HEK293 (cell line): Measurements from ENCODE around the gene PTPRG.
A peak's percentile ranks its signal among the peaks of the same experiment; 100 is the strongest.

Experiments used
- CTCF ChIA-PET: fragments of 350-600 bp; formaldehyde crosslinking; extraction: SDS; loops from one replicate; lab custom pipeline; 2021; ENCODE audit warnings: antibody characterized with exemption; lab: Yijun Ruan, JAX
- POLR2A ChIA-PET: fragments of 300-600 bp; formaldehyde crosslinking; extraction: SDS; loops from one replicate; lab custom pipeline; 2020; ENCODE audit warnings: antibody characterized with exemption, inconsistent platforms; lab: Yijun Ruan, JAX
- H3K27ac ChIP-seq: fragments of 200-500 bp; sonication (Bioruptor generic); 2 replicates; pipeline ENCODE4 v1.5.1; 2014; ENCODE audit warnings: low read depth, low read length, control low read depth, inconsistent platforms; ENCODE audit errors: extremely low read depth
- H3K36me3 ChIP-seq, 2 experiments: fragments of 200-500 bp in 1 of 2; sonication (Bioruptor generic) in 1 of 2; 1 replicate in 1 of 2; 2 replicates in 1 of 2; pipeline ENCODE4 v1.5.1; 2014 to 2017; ENCODE audit warnings: inconsistent platforms in 2 of 2, low read length in 2 of 2; ENCODE audit not compliant: control insufficient read depth in 2 of 2, insufficient read depth in 1 of 2
- H3K4me1 ChIP-seq: fragments of 200-500 bp; sonication (Bioruptor generic); 2 replicates; pipeline ENCODE4 v1.5.1; 2014; ENCODE audit warnings: mild to moderate bottlenecking, low read length, inconsistent platforms; ENCODE audit not compliant: control insufficient read depth, insufficient read depth
- H3K4me3 ChIP-seq: 2 replicates; pipeline ENCODE4 v1.5.1; 2011; ENCODE audit warnings: low read depth, mild to moderate bottlenecking, control low read depth, low read length, moderate library complexity
- H3K9me3 ChIP-seq: fragments of 200-500 bp; sonication (Bioruptor generic); 2 replicates; pipeline ENCODE4 v1.5.1; 2014; ENCODE audit warnings: low read depth, low read length, inconsistent platforms; ENCODE audit not compliant: control insufficient read depth, insufficient read depth
- ATF2 ChIP-seq: fragments of 450-650 bp; formaldehyde crosslinking; IDR thresholded peaks from 2 replicates; pipeline ENCODE4 v1.5.1; 2016; ENCODE audit warnings: missing biosample characterization, missing genetic modification characterization, low read depth
- FEZF1 ChIP-seq: fragments of 450-650 bp; formaldehyde crosslinking; IDR thresholded peaks from 2 replicates; pipeline ENCODE4 v1.5.1; 2016; ENCODE audit warnings: missing biosample characterization, missing genetic modification characterization
- GLI2 ChIP-seq: fragments of 450-650 bp; formaldehyde crosslinking; IDR thresholded peaks from 2 replicates; pipeline ENCODE4; 2017; ENCODE audit warnings: missing biosample characterization, missing genetic modification characterization, low read depth, borderline replicate concordance
- GLIS2 ChIP-seq: fragments of 450-650 bp; formaldehyde crosslinking; IDR thresholded peaks from 2 replicates; pipeline ENCODE4 v1.5.1; 2016; ENCODE audit warnings: missing biosample characterization, missing genetic modification characterization
- KLF8 ChIP-seq: fragments of 450-650 bp; formaldehyde crosslinking; IDR thresholded peaks from 2 replicates; pipeline ENCODE4 v1.5.1; 2016; ENCODE audit warnings: missing biosample characterization, missing genetic modification characterization
- ZBTB48 ChIP-seq: fragments of 450-650 bp; formaldehyde crosslinking; IDR thresholded peaks from 2 replicates; pipeline ENCODE4 v1.5.1; 2016; ENCODE audit warnings: missing biosample characterization, missing genetic modification characterization
- ZBTB8A ChIP-seq: fragments of 450-650 bp; formaldehyde crosslinking; IDR thresholded peaks from 2 replicates; pipeline ENCODE4 v1.5.1; 2016; ENCODE audit warnings: missing biosample characterization, missing genetic modification characterization
- ZNF10 ChIP-seq: fragments of 450-650 bp; formaldehyde crosslinking; IDR thresholded peaks from 2 replicates; pipeline ENCODE4 v1.5.1; 2017; ENCODE audit warnings: missing biosample characterization, missing genetic modification characterization
- ZNF146 ChIP-seq: fragments of 450-650 bp; formaldehyde crosslinking; IDR thresholded peaks from 2 replicates; pipeline ENCODE4 v1.5.1; 2016; ENCODE audit warnings: missing biosample characterization, missing genetic modification characterization
- ZNF174 ChIP-seq: fragments of 450-650 bp; formaldehyde crosslinking; IDR thresholded peaks from 2 replicates; pipeline ENCODE4 v1.5.0; 2017; ENCODE audit warnings: missing biosample characterization, mild to moderate bottlenecking, missing genetic modification characterization
- ZNF2 ChIP-seq: fragments of 450-650 bp; formaldehyde crosslinking; IDR thresholded peaks from 2 replicates; pipeline ENCODE4 v1.5.1; 2016; ENCODE audit warnings: missing biosample characterization, missing genetic modification characterization
- ZNF223 ChIP-seq: fragments of 450-650 bp; formaldehyde crosslinking; IDR thresholded peaks from 2 replicates; pipeline ENCODE4 v1.5.1; 2016; ENCODE audit warnings: missing biosample characterization, missing genetic modification characterization
- ZNF266 ChIP-seq: fragments of 450-650 bp; formaldehyde crosslinking; IDR thresholded peaks from 2 replicates; pipeline ENCODE4 v1.5.1; 2016; ENCODE audit warnings: missing biosample characterization, missing genetic modification characterization, low read depth
- ZNF473 ChIP-seq: fragments of 450-650 bp; formaldehyde crosslinking; IDR thresholded peaks from 2 replicates; pipeline ENCODE4 v1.5.1; 2017; ENCODE audit warnings: missing biosample characterization, missing genetic modification characterization
- ZNF530 ChIP-seq: fragments of 450-650 bp; formaldehyde crosslinking; IDR thresholded peaks from 2 replicates; pipeline ENCODE4 v1.5.1; 2016; ENCODE audit warnings: low read depth, missing biosample characterization, missing genetic modification characterization
- ZNF544 ChIP-seq: fragments of 450-650 bp; formaldehyde crosslinking; IDR thresholded peaks from 2 replicates; pipeline ENCODE4 v1.5.0; 2017; ENCODE audit warnings: missing biosample characterization, missing genetic modification characterization
- ZNF555 ChIP-seq: fragments of 450-650 bp; formaldehyde crosslinking; conservative IDR thresholded peaks from 2 replicates; pipeline ENCODE4 v1.5.1; 2017; ENCODE audit warnings: missing biosample characterization, mild to moderate bottlenecking, missing genetic modification characterization, inconsistent platforms
- ZNF560 ChIP-seq: fragments of 450-650 bp; formaldehyde crosslinking; IDR thresholded peaks from 2 replicates; pipeline ENCODE4 v1.5.1; 2017; ENCODE audit warnings: missing biosample characterization, missing genetic modification characterization, borderline replicate concordance
- ZNF623 ChIP-seq: fragments of 450-650 bp; formaldehyde crosslinking; IDR thresholded peaks from 2 replicates; pipeline ENCODE4 v1.5.1; 2016; ENCODE audit warnings: missing biosample characterization, missing genetic modification characterization
- ZNF701 ChIP-seq: fragments of 450-650 bp; formaldehyde crosslinking; IDR thresholded peaks from 2 replicates; pipeline ENCODE4 v1.5.1; 2016; ENCODE audit warnings: missing biosample characterization, missing genetic modification characterization
- ZNF704 ChIP-seq: fragments of 450-650 bp; formaldehyde crosslinking; IDR thresholded peaks from 2 replicates; pipeline ENCODE4 v1.5.1; 2016; ENCODE audit warnings: missing biosample characterization, missing genetic modification characterization
- ZNF768 ChIP-seq: fragments of 450-650 bp; formaldehyde crosslinking; IDR thresholded peaks from 2 replicates; pipeline ENCODE4 v1.5.1; 2018; ENCODE audit warnings: missing biosample characterization, mild to moderate bottlenecking, missing genetic modification characterization
- TF ChIP-seq, protein P1 (sequence below): fragments of 450-650 bp; formaldehyde crosslinking; IDR thresholded peaks from 2 replicates; pipeline ENCODE4 v1.5.0; 2017; ENCODE audit warnings: missing biosample characterization, missing genetic modification characterization, borderline replicate concordance
- TF ChIP-seq, protein P2 (sequence below): fragments of 450-650 bp; formaldehyde crosslinking; IDR thresholded peaks from 2 replicates; pipeline ENCODE4 v1.5.1; 2016; ENCODE audit warnings: missing biosample characterization, missing genetic modification characterization
- TF ChIP-seq, protein P3 (sequence below): fragments of 450-650 bp; formaldehyde crosslinking; IDR thresholded peaks from 2 replicates; pipeline ENCODE4 v1.5.1; 2017; ENCODE audit warnings: missing biosample characterization, missing genetic modification characterization

PTPRG gene

DNA sequence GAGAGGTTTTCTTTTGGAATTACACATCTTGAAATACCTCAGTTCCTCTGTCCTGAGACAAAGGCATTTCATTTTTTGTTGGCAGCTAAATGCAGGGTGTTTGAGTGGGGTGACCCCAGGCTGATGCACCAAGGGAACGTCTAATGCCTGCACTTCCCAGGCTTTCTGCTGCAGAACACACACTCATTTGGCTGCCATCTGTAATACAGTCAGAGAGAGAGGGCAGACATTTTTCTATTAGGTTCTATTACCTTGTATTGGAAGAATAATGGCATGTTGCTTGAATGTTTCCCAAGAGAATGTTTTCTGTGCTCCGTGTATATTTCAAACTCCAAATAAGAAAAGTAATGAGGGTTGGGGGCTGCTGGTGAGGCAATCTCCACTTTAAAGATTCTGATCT, 87.1 kb downstream of the PTPRG start (continued):
- TF ChIP-seq ZNF768 (tag by site-specific recombination) (no peak), KLF8 (tag by site-specific recombination) (no peak), ZNF146 (tag by site-specific recombination) (no peak), ZNF10 (tag by site-specific recombination) (no peak)
- TF ChIP-seq, protein P1, sequence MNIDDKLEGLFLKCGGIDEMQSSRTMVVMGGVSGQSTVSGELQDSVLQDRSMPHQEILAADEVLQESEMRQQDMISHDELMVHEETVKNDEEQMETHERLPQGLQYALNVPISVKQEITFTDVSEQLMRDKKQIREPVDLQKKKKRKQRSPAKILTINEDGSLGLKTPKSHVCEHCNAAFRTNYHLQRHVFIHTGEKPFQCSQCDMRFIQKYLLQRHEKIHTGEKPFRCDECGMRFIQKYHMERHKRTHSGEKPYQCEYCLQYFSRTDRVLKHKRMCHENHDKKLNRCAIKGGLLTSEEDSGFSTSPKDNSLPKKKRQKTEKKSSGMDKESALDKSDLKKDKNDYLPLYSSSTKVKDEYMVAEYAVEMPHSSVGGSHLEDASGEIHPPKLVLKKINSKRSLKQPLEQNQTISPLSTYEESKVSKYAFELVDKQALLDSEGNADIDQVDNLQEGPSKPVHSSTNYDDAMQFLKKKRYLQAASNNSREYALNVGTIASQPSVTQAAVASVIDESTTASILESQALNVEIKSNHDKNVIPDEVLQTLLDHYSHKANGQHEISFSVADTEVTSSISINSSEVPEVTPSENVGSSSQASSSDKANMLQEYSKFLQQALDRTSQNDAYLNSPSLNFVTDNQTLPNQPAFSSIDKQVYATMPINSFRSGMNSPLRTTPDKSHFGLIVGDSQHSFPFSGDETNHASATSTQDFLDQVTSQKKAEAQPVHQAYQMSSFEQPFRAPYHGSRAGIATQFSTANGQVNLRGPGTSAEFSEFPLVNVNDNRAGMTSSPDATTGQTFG (tag by site-specific recombination), result no peak
- TF ChIP-seq, protein P2, sequence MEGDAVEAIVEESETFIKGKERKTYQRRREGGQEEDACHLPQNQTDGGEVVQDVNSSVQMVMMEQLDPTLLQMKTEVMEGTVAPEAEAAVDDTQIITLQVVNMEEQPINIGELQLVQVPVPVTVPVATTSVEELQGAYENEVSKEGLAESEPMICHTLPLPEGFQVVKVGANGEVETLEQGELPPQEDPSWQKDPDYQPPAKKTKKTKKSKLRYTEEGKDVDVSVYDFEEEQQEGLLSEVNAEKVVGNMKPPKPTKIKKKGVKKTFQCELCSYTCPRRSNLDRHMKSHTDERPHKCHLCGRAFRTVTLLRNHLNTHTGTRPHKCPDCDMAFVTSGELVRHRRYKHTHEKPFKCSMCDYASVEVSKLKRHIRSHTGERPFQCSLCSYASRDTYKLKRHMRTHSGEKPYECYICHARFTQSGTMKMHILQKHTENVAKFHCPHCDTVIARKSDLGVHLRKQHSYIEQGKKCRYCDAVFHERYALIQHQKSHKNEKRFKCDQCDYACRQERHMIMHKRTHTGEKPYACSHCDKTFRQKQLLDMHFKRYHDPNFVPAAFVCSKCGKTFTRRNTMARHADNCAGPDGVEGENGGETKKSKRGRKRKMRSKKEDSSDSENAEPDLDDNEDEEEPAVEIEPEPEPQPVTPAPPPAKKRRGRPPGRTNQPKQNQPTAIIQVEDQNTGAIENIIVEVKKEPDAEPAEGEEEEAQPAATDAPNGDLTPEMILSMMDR (tag by site-specific recombination), result no peak
- TF ChIP-seq, all 188 proteins: peak for 0

- ChIA-PET CTCF (no interaction called here), POLR2A (no interaction called here)
- H3K27ac ChIP-seq, result no peak overlapping the region
- no peaks in the 10 kb centered on the region for H3K36me3 ChIP-seq
- no peak overlapping the region for H3K4me3 ChIP-seq
- no peaks in the 10 kb centered on the region for H3K9me3 ChIP-seq
- H3K4me1 ChIP-seq, result peaks cover 20% of the 10 kb centered on the region
- no peak for TF ChIP-seq ZNF560 (tag by site-specific recombination)
- no peak for TF ChIP-seq ZNF701 (tag by site-specific recombination)
- TF ChIP-seq ZNF174 (tag by site-specific recombination), result no peak
- no peak for TF ChIP-seq ZNF530 (tag by site-specific recombination)
- TF ChIP-seq, protein P3, sequence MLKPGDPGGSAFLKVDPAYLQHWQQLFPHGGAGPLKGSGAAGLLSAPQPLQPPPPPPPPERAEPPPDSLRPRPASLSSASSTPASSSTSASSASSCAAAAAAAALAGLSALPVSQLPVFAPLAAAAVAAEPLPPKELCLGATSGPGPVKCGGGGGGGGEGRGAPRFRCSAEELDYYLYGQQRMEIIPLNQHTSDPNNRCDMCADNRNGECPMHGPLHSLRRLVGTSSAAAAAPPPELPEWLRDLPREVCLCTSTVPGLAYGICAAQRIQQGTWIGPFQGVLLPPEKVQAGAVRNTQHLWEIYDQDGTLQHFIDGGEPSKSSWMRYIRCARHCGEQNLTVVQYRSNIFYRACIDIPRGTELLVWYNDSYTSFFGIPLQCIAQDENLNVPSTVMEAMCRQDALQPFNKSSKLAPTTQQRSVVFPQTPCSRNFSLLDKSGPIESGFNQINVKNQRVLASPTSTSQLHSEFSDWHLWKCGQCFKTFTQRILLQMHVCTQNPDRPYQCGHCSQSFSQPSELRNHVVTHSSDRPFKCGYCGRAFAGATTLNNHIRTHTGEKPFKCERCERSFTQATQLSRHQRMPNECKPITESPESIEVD (tag by site-specific recombination), result peak; percentile 79
- no peak for TF ChIP-seq ZNF768 (tag by site-specific recombination)
- TF ChIP-seq ZNF704 (tag by site-specific recombination), result no peak
- no peak for TF ChIP-seq ZNF473 (tag by site-specific recombination)
- TF ChIP-seq ZNF2 (tag by site-specific recombination), result no peak
- TF ChIP-seq ZBTB48 (tag by site-specific recombination), result no peak
- no peak for TF ChIP-seq ZNF266 (tag by site-specific recombination)
- peak; percentile 4; the same call in 1 of the 2 replicates for TF ChIP-seq ZBTB8A (tag by site-specific recombination)
- TF ChIP-seq, protein P1 (tag by site-specific recombination), result no peak
- TF ChIP-seq ZNF223 (tag by site-specific recombination), result no peak
- no peak for TF ChIP-seq ZNF555 (tag by site-specific recombination)
- no peak for TF ChIP-seq GLI2 (tag by site-specific recombination)
- no peak for TF ChIP-seq GLIS2 (tag by site-specific recombination)
- TF ChIP-seq ATF2, result no peak
- TF ChIP-seq ZNF544 (tag by site-specific recombination), result no peak
- no peak for TF ChIP-seq ZNF623
- TF ChIP-seq FEZF1 (tag by site-specific recombination), result peak; percentile 18; the same call in 1 of the 2 replicates
Measured at GRCh38 chr3:61649381-61650170, 88.2 kb downstream of the PTPRG start.
